A549 (cell line): ENCODE data around the gene MBNL3. TPM values are rescaled to one million over a fixed set of nuclear protein-coding genes. Genes with fewer than 3 reads are reported as not detected.

Experiments used
- ATAC-seq, 2 experiments: fragments of 200-7000 bp in 1 of 2; fragments of >200 bp in 1 of 2; cut with Nextera tagmentation in 1 of 2; cut with Tn5 transposase in 1 of 2; 3 replicates each; pipeline versions ENCODE4 v1.8.0 to v1.9.1; 2018 to 2020; ENCODE audit warnings: mild to moderate bottlenecking in 1 of 2, moderate library complexity in 1 of 2
- CTCF ChIA-PET: fragments of 300-600 bp; sonication (Branson Sonifier 250); formaldehyde crosslinking; extraction: SDS; loops from one replicate; lab custom pipeline; 2021; ENCODE audit warnings: antibody characterized with exemption, inconsistent platforms; lab: Yijun Ruan, JAX
- POLR2A ChIA-PET: fragments of 350-600 bp; formaldehyde crosslinking; extraction: SDS; loops from one replicate; lab custom pipeline; 2021; ENCODE audit warnings: antibody characterized with exemption, inconsistent platforms; lab: Yijun Ruan, JAX
- DNase-seq, 2 experiments: peaks; one replicate each; pipeline versions ENCODE4 v3.0.0 to v3.0.0-alpha.2; 2011 to 2016; ENCODE audit warnings: low read depth in 1 of 2, low spot score in 1 of 2
- FAIRE-seq: peaks from 2 replicates; lab custom pipeline; 2011; peaks lifted over from hg19 to GRCh38; lab: Jason Lieb, UNC
- H3K27ac ChIP-seq, 2 experiments: fragments of >200 bp; sonication (Bioruptor Twin); formaldehyde crosslinking; 3 replicates each; pipeline ENCODE4 v1.5.1; 2016 to 2017
- H3K4me1 ChIP-seq: fragments of >200 bp; sonication (Bioruptor Twin); formaldehyde crosslinking; 3 replicates; pipeline ENCODE4 v1.6.1; 2016
- H3K4me2 ChIP-seq: fragments of >200 bp; sonication (Bioruptor Twin); formaldehyde crosslinking; 3 replicates; pipeline ENCODE4 v1.6.1; 2016
- H3K4me3 ChIP-seq: fragments of >200 bp; sonication (Bioruptor Twin); formaldehyde crosslinking; 3 replicates; pipeline ENCODE4 v1.5.1; 2016
- H3K9me3 ChIP-seq: fragments of >200 bp; sonication (Bioruptor Twin); formaldehyde crosslinking; 3 replicates; pipeline ENCODE4 v1.6.1; 2016
- BCL3 ChIP-seq: fragments of >200 bp; sonication (Bioruptor Twin); formaldehyde crosslinking; IDR thresholded peaks from 3 replicates; pipeline ENCODE4 v1.6.1; 2016
- CBX2 ChIP-seq: fragments of 200-600 bp; sonication (generic); IDR thresholded peaks from 2 replicates; pipeline ENCODE4 v1.6.1; 2016; ENCODE audit warnings: low read depth, mild to moderate bottlenecking, borderline replicate concordance
- CEBPB ChIP-seq, 2 experiments: fragments of >200 bp in 1 of 2; sonication (Bioruptor Twin) in 1 of 2; formaldehyde crosslinking in 1 of 2; IDR thresholded peaks; 2 replicates each; pipeline ENCODE4 v1.6.1; 2012 to 2016
- CHD2 ChIP-seq: fragments of 150-350 bp; IDR thresholded peaks from 2 replicates; pipeline ENCODE4 v1.6.1; 2014; ENCODE audit warnings: low read length; ENCODE audit not compliant: partially characterized antibody
- CHD4 ChIP-seq: fragments of 200-600 bp; sonication (generic); IDR thresholded peaks from 2 replicates; pipeline ENCODE4 v1.6.1; 2016; ENCODE audit warnings: antibody characterized with exemption, mild to moderate bottlenecking, borderline replicate concordance
- E2F6 ChIP-seq: IDR thresholded peaks from 2 replicates; pipeline ENCODE4 v1.6.1; 2012; ENCODE audit warnings: low read depth, borderline replicate concordance
- ESRRA ChIP-seq: fragments of 150-350 bp; IDR thresholded peaks from 2 replicates; pipeline ENCODE4 v1.6.1; 2014; ENCODE audit warnings: mild to moderate bottlenecking, low read length, borderline replicate concordance
- FOSB ChIP-seq: fragments of 250-450 bp; sonication (Bioruptor Pico); IDR thresholded peaks from 2 replicates; pipeline ENCODE4 v1.5.0; 2020; ENCODE audit warnings: mild to moderate bottlenecking, moderate library complexity
- HEYL ChIP-seq: fragments of 250-450 bp; sonication (Bioruptor Pico); IDR thresholded peaks from 2 replicates; pipeline ENCODE4 v1.8.0; 2021; ENCODE audit warnings: mild to moderate bottlenecking, moderate library complexity
- HMGXB4 ChIP-seq: fragments of 250-450 bp; sonication (Bioruptor Pico); IDR thresholded peaks from 2 replicates; pipeline ENCODE4 v1.5.0; 2021; ENCODE audit warnings: mild to moderate bottlenecking, moderate library complexity, borderline replicate concordance
- HOXB13 ChIP-seq: fragments of 250-450 bp; sonication (Bioruptor Pico); IDR thresholded peaks from 2 replicates; pipeline ENCODE4 v1.5.0; 2020; ENCODE audit warnings: low read depth, mild to moderate bottlenecking, moderate library complexity
- JUNB ChIP-seq: fragments of >200 bp; sonication (Bioruptor Twin); formaldehyde crosslinking; IDR thresholded peaks from 2 replicates; pipeline ENCODE4 v1.6.1; 2016
- NFE2L2 ChIP-seq: fragments of 150-350 bp; conservative IDR thresholded peaks from 2 replicates; pipeline ENCODE4 v1.6.1; 2014; ENCODE audit warnings: low read length
- NR3C1 ChIP-seq: fragments of >200 bp; sonication (Bioruptor Twin); formaldehyde crosslinking; IDR thresholded peaks from 3 replicates; pipeline ENCODE4 v1.6.1; 2017
- PBX3 ChIP-seq: IDR thresholded peaks from 2 replicates; pipeline ENCODE4 v1.6.1; 2012
- RAD21 ChIP-seq, 2 experiments: fragments of >200 bp in 1 of 2; sonication (Bioruptor Twin) in 1 of 2; formaldehyde crosslinking in 1 of 2; IDR thresholded peaks in 1 of 2; conservative IDR thresholded peaks in 1 of 2; 2 replicates in 1 of 2; 3 replicates in 1 of 2; pipeline ENCODE4 v1.6.1; 2012 to 2018; ENCODE audit warnings: inconsistent platforms in 1 of 2
- RFX5 ChIP-seq: fragments of 450-650 bp; IDR thresholded peaks from 2 replicates; pipeline ENCODE4 v1.7.1; 2014; ENCODE audit warnings: antibody characterized with exemption, mild to moderate bottlenecking, moderate library complexity
- RNF2 ChIP-seq: fragments of 200-600 bp; sonication (generic); IDR thresholded peaks from 2 replicates; pipeline ENCODE4 v1.6.1; 2016; ENCODE audit warnings: low read depth, mild to moderate bottlenecking, antibody characterized with exemption, moderate library complexity, borderline replicate concordance
- SREBF2 ChIP-seq: fragments of 450-650 bp; IDR thresholded peaks from 2 replicates; pipeline ENCODE4 v1.6.1; 2014; ENCODE audit warnings: mild to moderate bottlenecking, moderate library complexity
- TP53 ChIP-seq: fragments of 250-450 bp; sonication (Bioruptor Pico); IDR thresholded peaks from 2 replicates; pipeline ENCODE4 v1.5.0; 2021; ENCODE audit warnings: mild to moderate bottlenecking, moderate library complexity
- USF2 ChIP-seq: fragments of 450-650 bp; IDR thresholded peaks from 2 replicates; pipeline ENCODE4 v1.6.1; 2014; ENCODE audit warnings: antibody characterized with exemption
- ZFP36 ChIP-seq: fragments of 450-650 bp; IDR thresholded peaks from 2 replicates; pipeline ENCODE4 v1.6.1; 2014; ENCODE audit warnings: borderline replicate concordance; ENCODE audit not compliant: partially characterized antibody
- ZNF302 ChIP-seq: fragments of 250-450 bp; sonication (Bioruptor Pico); IDR thresholded peaks from 2 replicates; pipeline ENCODE4 v1.9.0; 2021; ENCODE audit warnings: inconsistent platforms, mild to moderate bottlenecking, moderate library complexity
- WGBS: methylation state at CpG from one replicate; pipeline ENCODE4 v1.1.6; 2017; ENCODE audit errors: missing lambda C conversion rate; 5-methylcytosine and 5-hydroxymethylcytosine counted together
- polyA plus RNA-seq, 4 experiments: library from polyadenylated mRNA; depleted of rRNA in 3 of 4; stranded (reverse); fragments of >200 nt; fragmentation: RNase III in 1 of 4; extraction: RNeasy Plus Mini Kit Qiagen cat#74134 plus additional on column Dnase treatment in 1 of 4; gene quantifications; 2 replicates in 3 of 4; 3 replicates in 1 of 4; pipeline ENCODE4 v1.2.3, GENCODE V29; 2011 to 2017

MBNL3 gene
- polyA plus RNA-seq, 2 of the 4 experiments (the other 2 are of a cell fraction) = not detected

- CTCF ChIA-PET = no interaction called here
- H3K4me3 ChIP-seq = no peak overlapping the region
- no peaks in the 10 kb centered on the region for H3K9me3 ChIP-seq
- TF ChIP-seq SREBF2 (no peak), CEBPB (IDR thresholded peaks at IDR 0.05) (no peak)
- POLR2A ChIA-PET = no interaction called here
- 12% methylated on average over 2 of the region's 2 CpGs for WGBS
- no peak for FAIRE-seq
- H3K4me2 ChIP-seq = no peak overlapping the region
- ATAC-seq = no peak
- no peak overlapping the region for H3K27ac ChIP-seq
- DNase-seq = no peak
- no peaks in the 10 kb centered on the region for H3K4me1 ChIP-seq
Measured at GRCh38 chrX:132378281-132378680, 110.6 kb downstream of the MBNL3 start.

GRCh38 chrX:132375941-132376340, 112.9 kb downstream of the MBNL3 start:
- ATAC-seq = no peak; a peak in 1 of 6 replicates
- TF ChIP-seq CHD4 (no peak), NR3C1 (no peak), HEYL (CRISPR knock-in tag) (no peak), PBX3 (no peak), USF2 (no peak), CHD2 (no peak), NFE2L2 (no peak), ZFP36 (no peak), CBX2 (no peak), ESRRA (no peak), HOXB13 (no peak), TP53 (CRISPR knock-in tag) (no peak), CEBPB (IDR thresholded peaks at IDR 0.05) (no peak), FOSB (no peak), E2F6 (no peak), RNF2 (no peak), ZNF302 (CRISPR knock-in tag) (no peak), HMGXB4 (no peak), RFX5 (no peak)
- 7% methylated on average over 2 of the region's 2 CpGs for WGBS
- H3K4me2 ChIP-seq = no peak overlapping the region
- ChIA-PET POLR2A (no interaction called here), CTCF (no interaction called here)
- H3K4me1 ChIP-seq = no peaks in the 10 kb centered on the region
- DNase-seq = peak; percentile 0 to 1
- FAIRE-seq = peak; percentile 74
- H3K4me3 ChIP-seq = no peak overlapping the region
- no peak overlapping the region for H3K27ac ChIP-seq
- no peaks in the 10 kb centered on the region for H3K9me3 ChIP-seq

GRCh38 chrX:132373610-132374009, 115.2 kb downstream of the MBNL3 start:
- Histone ChIP-seq H3K27ac (no peak overlapping the region), H3K4me3 (no peak overlapping the region), H3K9me3 (no peaks in the 10 kb centered on the region), H3K4me1 (no peaks in the 10 kb centered on the region), H3K4me2 (no peak overlapping the region)
- ChIA-PET CTCF (interaction anchor here (0.6 kb wide), 1 partner anchor 41 kb away, joined by 5 read pairs; no protein-coding TSS in a partner anchor), POLR2A (no interaction called here)
- ATAC-seq (no peak), FAIRE-seq (no peak), DNase-seq (no peak)
- 60% methylated on average over 3 of the region's 3 CpGs for WGBS
- TF ChIP-seq BCL3 (no peak), RAD21 (conservative IDR thresholded peaks at IDR 0.05 in 1 of 2, IDR thresholded peaks at IDR 0.05 in 1 of 2) (no peak), ZFP36 (no peak), JUNB (no peak)
